Measurements from ENCODE around the gene FLYWCH1. TPM values are rescaled to one million over a fixed set of nuclear protein-coding genes. Genes with fewer than 3 reads are reported as not detected.

FLYWCH1 gene
- total RNA-seq, 4 donors from 2014 or later = 31.3 to 49.8 (median 41.5) TPM

- Histone ChIP-seq H3K27ac (no peak overlapping the region), H3K27me3 (no peaks in the 10 kb centered on the region), H3K9me3 (no peaks in the 10 kb centered on the region), H3K4me3 (replicated peaks in 1 of 3) (no peak overlapping the region), H3K4me1 (peaks cover 7 to 10% of the 10 kb centered on the region in 2 donors), H3K36me3 (peaks cover 0 to 9% of the 10 kb centered on the region in 2 donors)
- no peak for DNase-seq
- TF ChIP-seq, protein P1, sequence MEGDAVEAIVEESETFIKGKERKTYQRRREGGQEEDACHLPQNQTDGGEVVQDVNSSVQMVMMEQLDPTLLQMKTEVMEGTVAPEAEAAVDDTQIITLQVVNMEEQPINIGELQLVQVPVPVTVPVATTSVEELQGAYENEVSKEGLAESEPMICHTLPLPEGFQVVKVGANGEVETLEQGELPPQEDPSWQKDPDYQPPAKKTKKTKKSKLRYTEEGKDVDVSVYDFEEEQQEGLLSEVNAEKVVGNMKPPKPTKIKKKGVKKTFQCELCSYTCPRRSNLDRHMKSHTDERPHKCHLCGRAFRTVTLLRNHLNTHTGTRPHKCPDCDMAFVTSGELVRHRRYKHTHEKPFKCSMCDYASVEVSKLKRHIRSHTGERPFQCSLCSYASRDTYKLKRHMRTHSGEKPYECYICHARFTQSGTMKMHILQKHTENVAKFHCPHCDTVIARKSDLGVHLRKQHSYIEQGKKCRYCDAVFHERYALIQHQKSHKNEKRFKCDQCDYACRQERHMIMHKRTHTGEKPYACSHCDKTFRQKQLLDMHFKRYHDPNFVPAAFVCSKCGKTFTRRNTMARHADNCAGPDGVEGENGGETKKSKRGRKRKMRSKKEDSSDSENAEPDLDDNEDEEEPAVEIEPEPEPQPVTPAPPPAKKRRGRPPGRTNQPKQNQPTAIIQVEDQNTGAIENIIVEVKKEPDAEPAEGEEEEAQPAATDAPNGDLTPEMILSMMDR (IDR thresholded peaks at IDR 0.05) = no peak
- TF ChIP-seq POLR2A (IDR thresholded peaks at IDR 0.05) = no peak
- 88 to 90% methylated on average over 31 of the region's 31 CpGs for WGBS, 2 donors
- intact Hi-C loops (cut with DNase I) = no loop called here
Measured at GRCh38 chr16:2894231-2894630, 17.5 kb upstream of the FLYWCH1 start.

DNA sequence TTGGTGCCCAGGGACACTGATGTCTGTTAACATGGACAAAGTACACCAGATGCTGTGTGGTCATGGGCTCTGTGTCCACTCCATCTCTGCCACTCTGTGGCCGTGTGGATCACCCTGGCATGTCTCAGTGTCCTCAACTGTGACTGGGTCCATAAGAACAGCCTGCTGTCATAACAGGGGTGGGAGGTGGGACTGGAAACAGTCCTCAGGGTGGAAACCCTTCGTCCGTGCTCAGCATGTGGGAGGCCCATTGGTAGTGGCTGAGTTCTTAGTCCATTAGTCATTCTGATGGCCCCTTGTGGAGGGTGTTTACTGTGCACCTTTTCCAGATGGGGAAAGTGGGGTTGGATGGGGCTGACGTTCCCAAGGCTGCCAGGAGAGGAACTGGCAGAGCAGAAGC, 15.9 kb upstream of the FLYWCH1 start:
- no peak for DNase-seq
- no peak overlapping the region for H3K4me3 ChIP-seq (replicated peaks in 1 of 3)
- peaks cover 4 to 7% of the 10 kb centered on the region in 2 donors for H3K4me1 ChIP-seq
- H3K36me3 ChIP-seq = peaks cover 0 to 9% of the 10 kb centered on the region in 2 donors
- H3K27me3 ChIP-seq = no peaks in the 10 kb centered on the region
- no peaks in the 10 kb centered on the region for H3K9me3 ChIP-seq
- H3K27ac ChIP-seq = no peak overlapping the region
- intact Hi-C loops (cut with DNase I) = no loop called here
- no peak for TF ChIP-seq POLR2A (IDR thresholded peaks at IDR 0.05)
- TF ChIP-seq, protein P1 (IDR thresholded peaks at IDR 0.05) = no peak
- 71 to 75% methylated on average over 3 to 4 of the region's 4 CpGs for WGBS, 2 donors

DNA sequence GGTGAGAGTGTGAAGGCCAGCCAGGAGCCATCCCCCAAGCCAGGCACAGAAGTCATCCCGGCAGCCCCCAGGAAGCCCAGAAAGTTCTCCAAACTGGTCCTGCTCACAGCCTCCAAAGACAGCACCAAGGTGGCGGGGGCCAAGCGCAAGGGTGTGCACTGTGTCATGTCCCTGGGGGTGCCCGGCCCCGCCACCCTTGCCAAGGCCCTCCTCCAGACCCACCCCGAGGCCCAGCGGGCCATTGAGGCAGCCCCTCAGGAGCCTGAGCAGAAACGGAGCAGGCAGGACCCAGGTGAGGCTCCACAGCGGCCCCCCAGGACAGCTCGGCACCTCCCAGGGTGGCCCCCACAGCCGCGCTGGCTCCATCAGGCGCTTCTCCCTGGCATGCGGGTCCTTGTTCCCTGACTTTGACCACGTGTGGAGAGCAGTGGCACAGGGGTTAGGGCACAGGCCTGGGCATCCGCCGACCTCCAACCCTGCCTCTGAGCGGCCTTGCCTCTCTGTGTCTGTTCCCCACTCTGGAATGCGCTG, 15.2 kb upstream of the FLYWCH1 start:
- no peak overlapping the region for H3K27ac ChIP-seq
- no peaks in the 10 kb centered on the region for H3K4me1 ChIP-seq
- DNase-seq = no peak
- no peaks in the 10 kb centered on the region for H3K27me3 ChIP-seq
- TF ChIP-seq, protein P1 (IDR thresholded peaks at IDR 0.05) = no peak
- TF ChIP-seq POLR2A (IDR thresholded peaks at IDR 0.05) = no peak
- peaks cover 0 to 9% of the 10 kb centered on the region in 2 donors for H3K36me3 ChIP-seq
- H3K9me3 ChIP-seq = no peaks in the 10 kb centered on the region
- no peak overlapping the region for H3K4me3 ChIP-seq (replicated peaks in 1 of 3)
- 94 to 96% methylated on average over 8 to 16 of the region's 19 CpGs for WGBS, 2 donors
- intact Hi-C loops (cut with DNase I) = no loop called here

DNA sequence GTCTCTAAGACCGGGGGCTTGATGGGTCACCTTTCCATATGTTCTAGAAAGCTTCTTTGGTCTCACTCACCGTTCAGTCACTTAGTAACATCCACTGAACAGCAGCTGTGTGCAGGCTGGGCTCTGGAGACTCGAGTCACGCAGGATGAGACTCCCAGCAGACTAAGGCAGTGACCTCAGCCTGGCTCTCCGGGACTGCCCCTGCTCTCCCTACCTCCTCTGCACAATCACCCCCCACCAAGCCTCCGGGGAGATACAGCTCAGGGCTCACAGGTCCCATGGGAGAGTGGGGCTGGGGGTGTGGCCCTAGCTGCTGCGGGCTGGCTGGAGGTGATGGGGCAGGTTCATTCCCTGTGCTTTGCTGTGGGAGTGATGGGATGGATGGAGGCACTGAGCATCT, 14.6 kb upstream of the FLYWCH1 start:
- DNase-seq = no peak
- Histone ChIP-seq H3K27ac (no peak overlapping the region), H3K4me3 (replicated peaks in 1 of 3) (no peak overlapping the region), H3K9me3 (no peaks in the 10 kb centered on the region), H3K36me3 (peaks cover 0 to 9% of the 10 kb centered on the region in 2 donors), H3K27me3 (no peaks in the 10 kb centered on the region), H3K4me1 (no peaks in the 10 kb centered on the region)
- intact Hi-C loops (cut with DNase I) = no loop called here
- no peak for TF ChIP-seq POLR2A (IDR thresholded peaks at IDR 0.05)
- TF ChIP-seq, protein P1 (IDR thresholded peaks at IDR 0.05) = no peak
- WGBS, 2 donors = 92 to 93% methylated on average over 3 to 5 of the region's 7 CpGs

GRCh38 chr16:2898831-2899563, 12.7 kb upstream of the FLYWCH1 start:
- no peak overlapping the region for H3K4me3 ChIP-seq (replicated peaks in 1 of 3)
- WGBS, 2 donors = 93 to 95% methylated on average over 9 to 10 of the region's 10 CpGs
- no peak for DNase-seq
- intact Hi-C loops (cut with DNase I) = no loop called here
- H3K36me3 ChIP-seq = peaks cover 0 to 9% of the 10 kb centered on the region in 2 donors
- H3K4me1 ChIP-seq = peaks cover 4 to 6% of the 10 kb centered on the region in 2 donors
- H3K27ac ChIP-seq = no peak overlapping the region
- TF ChIP-seq POLR2A (IDR thresholded peaks at IDR 0.05) = no peak
- TF ChIP-seq, protein P1 (IDR thresholded peaks at IDR 0.05) = no peak
- H3K9me3 ChIP-seq = no peaks in the 10 kb centered on the region
- H3K27me3 ChIP-seq = no peaks in the 10 kb centered on the region
